Stimulated activated CD8-positive, alpha-beta memory T cell treated with anti-CD3 and anti-CD28 coated beads, Interleukin-15, amount 100 ng/mL, for 48 hours (primary cell): ENCODE results near the gene SLC9C2.
A peak's percentile ranks its signal among the peaks of the same experiment; 100 is the strongest.
"Not testable (repeated sequence)": the region's sequence is repeated elsewhere in the genome, so short reads cannot be mapped to it uniquely, and the experiment has no call there.

Experiments
- DNase-seq, 2 donors: peaks; one replicate each; pipeline ENCODE4 v3.0.0-alpha.2; 2020; ENCODE audit warnings: low read depth in 2 of 2

SLC9C2 gene

DNA sequence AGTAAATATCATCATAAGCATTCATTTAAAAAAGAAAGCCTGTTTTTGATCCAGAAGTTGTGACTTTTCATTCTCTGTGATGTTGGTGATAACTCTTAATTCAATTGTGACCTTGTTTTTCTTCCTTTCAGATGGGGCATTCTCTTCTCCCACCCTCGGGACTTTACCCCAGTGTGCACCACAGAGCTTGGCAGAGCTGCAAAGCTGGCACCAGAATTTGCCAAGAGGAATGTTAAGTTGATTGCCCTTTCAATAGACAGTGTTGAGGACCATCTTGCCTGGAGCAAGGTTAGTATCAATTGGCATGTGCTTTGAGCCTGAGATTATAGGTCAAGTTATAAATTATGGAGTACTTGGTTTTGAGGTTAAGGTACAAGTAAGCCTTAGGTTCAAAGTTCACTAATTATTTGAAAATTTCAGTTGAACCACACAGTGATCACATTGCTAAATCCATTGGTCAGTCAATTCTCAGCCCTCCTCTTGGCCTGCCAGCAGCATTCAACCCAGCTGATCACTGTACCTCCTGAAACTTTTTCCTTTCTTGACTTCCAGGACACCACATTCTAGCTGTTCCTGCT, 121.6 kb downstream of the SLC9C2 start:
- no peak for DNase-seq

DNA sequence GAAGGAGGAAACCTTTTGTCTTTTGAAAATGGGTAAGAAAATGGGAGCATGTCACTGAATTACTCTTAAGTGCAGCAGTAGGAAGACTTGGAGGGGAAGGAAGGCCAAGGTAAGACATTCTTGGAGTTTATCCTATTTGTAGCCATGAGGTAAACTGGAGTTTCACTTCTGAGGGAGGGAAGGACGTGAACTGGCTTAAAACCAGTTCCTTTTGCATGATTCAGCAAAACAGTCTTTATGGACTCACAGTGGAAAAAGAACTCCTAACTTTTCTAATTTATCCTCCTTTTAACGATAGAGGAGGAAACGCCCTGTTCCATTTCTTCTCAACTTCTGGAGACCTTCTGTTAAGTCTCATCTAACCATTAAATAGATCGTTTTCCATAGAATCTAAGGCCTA, 123.2 kb downstream of the SLC9C2 start:
- no peak for DNase-seq

DNA sequence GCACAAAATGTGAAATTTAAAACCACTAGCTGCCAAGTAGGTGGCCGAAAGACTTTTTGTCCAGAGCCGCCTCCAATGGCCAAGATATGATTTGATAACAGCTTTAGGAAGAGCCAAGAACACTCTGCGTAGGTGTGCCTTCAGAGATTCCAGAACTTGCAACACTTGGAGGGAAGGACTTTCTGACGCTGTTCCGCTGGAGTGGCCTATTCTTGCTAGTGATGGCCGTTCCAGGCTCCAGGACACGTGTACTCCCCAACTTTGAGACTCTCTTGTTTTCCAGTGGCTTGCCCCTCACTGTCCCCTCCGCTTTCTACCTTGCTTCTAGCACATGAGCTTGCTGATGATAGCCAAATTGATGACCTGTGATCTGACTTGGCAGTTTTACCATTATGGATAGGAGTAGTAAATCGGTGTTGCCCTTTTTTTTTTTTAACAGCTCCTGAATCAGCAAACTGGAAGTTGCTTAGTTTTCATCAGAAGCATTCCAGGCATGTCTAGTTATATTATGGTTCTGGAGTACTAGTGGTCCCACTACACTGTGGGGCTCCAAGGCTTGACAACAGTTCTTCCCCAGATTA, 124.7 kb downstream of the SLC9C2 start:
- DNase-seq: no peak

DNA sequence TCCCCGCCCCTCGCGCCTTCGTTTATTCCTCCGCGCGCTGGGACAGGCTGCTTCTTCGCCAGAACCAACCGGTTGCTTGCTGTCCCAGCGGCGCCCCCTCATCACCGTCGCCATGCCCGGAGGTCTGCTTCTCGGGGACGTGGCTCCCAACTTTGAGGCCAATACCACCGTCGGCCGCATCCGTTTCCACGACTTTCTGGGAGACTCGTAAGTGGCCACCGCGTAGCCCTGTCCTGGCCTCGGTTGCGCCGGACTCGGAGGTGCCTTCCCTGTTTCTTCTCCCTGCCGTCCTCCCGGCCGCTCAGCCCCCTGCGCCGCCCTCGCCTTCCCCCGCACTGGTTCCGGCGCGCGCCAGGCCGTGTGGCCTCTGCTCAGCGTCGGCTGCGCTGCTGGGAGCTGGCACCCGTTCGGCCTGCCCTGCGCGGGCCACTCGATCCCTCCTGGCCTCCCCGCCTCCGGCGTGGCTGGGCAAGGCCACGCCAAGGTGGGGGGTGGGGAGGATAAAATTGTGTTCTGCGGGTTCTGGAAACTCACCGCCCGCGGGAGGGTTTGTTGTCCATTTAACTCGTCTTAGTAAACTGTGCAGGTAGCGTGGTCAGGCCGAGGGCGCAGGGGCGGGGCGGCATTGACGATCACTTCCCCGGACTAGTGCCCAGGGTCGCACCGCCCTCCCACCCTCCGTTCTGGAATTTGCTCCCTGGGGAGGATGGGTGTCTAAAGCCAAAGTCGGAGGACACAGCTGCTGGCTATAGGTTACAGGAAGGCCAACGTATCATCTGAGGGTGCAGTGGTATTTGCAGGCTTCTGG, 125.4 kb downstream of the SLC9C2 start, which contains the start of gene PRDX6:
Gene PRDX6 (plus strand): TSS at position 50 of the 808 bp plus-strand sequence. CDS start 63 bp downstream, at position 113.
- peak; percentile 74 to 79 for DNase-seq

DNA sequence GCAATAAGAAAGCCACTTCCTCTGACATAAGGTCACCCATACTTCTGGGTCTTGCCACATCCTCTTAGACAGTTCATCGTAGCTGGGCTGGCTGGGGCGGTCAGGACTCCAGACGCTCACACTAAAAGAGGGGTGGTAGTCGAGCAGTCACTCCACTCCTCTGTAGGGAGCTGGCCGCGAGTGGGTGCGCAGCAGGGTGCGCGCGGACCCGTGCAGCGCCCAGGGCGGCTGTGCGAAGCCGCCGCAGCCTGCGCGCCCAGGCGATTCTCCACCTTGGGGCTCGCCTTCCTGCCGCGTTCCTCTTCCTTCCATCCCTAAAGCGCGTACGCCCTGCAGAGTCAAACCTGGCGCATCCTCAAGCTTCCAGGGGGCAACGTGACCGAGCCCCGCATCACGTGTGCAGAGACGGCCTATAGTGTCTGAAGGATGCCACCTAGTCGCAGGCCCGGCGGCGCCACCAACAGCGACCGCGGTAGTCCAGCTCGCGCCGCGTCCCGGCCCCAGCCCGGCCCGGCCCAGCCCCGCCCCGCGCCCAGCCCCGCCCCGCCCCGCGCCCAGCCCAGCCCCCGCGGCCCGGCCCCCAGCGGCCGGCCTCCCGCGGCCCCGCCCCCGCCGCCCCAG, 126.1 kb downstream of the SLC9C2 start:
- peak; percentile 52 to 80 for DNase-seq

DNA sequence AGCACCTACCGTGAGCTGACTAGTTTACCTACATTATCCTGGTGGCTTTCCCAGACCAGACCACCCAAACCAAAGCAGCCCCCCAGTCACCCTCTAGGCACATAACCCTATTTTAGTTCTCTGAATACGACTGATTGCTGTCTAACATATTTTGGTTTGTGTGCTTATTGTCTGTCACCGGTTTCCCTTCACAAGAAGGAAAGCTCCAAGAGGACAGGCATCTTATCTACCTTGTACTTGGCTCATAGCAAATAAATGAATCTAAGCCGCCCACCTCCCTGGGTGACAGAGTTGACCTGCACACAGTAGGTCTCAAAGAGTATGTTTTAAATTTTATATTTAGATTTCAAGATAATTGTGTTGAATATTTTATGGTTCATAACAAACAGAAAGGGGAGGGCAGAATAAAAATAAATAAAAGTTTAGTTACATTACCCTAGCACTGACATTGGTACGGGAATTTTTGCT, 126.6 kb downstream of the SLC9C2 start:
- no peak for DNase-seq

DNA sequence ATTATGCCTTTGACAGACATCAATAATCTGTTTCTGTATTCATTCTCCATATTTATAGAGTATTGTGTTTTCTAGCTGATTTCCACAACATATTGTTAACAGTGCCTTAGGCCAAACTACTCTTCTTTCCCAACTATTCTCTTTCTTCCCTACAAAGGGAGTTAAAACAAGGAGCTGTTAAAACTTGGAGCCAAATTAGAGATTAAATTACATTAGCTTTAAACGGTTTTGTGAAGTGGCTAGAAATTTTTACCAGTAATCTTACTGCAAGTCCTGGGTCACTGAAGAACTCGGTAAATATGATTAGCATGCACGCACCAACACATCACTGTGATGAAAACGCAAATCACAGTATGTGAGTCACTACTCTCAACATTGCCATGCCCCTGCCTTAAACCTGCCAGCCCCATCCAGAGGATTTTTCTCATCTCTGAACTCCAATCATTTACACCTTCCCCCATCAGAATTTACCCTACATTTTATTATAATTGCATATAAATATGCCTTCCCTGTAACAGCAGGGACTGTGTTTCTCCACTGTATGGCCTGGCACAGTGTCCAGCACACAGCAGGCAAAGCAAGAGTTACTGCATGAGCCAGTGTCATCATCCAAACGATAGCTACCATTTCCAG, 127.2 kb downstream of the SLC9C2 start:
- no peak for DNase-seq

DNA sequence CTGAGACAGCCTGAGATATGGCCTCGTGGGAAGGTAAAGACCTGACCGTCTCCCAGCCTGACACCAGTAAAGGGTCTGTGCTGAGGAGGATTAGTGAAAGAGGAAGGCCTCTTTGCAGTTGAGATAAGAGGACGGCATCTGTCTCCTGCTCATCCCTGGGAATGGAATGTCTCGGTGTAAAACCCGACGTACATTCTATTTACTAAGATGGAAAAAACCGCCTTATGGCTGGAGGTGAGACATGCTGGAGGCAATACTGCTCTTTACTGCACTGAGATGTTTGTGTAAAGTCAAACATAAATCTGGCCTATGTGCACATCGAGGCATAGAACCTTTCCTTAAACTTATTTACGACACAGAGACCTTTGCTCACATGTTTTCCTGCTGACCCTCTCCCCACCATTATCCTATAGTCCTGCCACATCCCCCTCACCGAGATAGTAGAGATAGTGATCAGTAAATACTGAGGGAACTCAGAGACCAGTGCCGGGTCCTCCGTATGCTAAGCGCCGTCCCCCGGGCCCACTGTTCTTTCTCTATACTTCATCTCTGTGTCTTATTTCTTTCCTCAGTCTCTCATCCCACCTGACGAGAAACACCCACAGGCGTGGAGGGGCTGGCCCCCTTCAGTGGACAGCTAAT, 128.0 kb downstream of the SLC9C2 start:
- DNase-seq: not testable (repeated sequence)

DNA sequence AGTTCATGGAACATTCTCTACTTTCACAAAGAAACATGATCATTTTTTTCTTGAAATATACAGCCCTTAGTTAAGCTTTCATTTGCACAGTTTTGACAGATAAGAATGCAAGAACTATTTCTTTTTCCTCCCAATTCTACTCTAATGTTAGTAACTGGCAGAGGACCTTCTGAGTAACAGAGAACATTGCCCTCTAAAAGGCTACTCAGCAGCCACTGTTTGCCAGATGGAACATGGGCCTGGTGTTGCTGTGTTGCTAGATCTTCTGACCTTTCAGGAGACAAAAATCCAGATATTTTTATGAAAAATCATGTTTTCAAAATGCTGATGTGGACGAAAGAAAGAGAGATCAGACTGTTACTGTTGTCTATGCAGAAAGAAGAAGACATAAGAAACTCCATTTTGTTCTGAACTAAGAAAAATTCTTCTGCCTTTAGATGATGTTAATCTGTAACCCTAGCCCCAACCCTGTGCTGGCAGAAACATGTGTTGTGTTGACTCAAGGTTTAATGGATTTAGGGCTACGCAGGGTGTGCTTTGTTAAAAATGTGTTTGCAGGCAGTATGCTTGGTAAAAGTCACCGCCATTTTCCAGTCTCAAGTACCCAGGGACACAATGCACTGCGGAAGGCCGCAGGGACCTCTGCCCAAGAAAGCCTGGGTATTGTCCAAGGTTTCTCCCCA, 128.6 kb downstream of the SLC9C2 start:
- DNase-seq: no peak

DNA sequence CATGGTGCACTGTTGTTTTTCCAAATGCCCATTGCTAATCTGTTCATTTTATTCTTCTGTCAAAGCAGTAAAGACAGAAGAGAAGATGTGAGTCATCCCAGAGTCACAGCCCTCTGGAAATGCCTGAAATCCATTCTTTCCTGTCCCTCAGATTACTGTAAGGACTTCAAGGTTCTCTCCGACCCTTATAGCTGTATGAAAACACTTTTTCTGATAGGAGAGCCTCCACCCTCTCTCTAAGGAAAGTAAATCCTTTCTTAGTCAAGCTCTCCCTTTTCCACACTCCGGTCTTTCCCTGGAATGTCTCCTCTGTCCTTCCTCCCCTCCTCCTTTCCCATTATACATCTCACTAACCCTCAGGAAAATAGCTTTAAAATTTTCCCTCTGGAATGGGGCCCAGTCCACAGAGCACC, 129.3 kb downstream of the SLC9C2 start:
- DNase-seq: no peak

DNA sequence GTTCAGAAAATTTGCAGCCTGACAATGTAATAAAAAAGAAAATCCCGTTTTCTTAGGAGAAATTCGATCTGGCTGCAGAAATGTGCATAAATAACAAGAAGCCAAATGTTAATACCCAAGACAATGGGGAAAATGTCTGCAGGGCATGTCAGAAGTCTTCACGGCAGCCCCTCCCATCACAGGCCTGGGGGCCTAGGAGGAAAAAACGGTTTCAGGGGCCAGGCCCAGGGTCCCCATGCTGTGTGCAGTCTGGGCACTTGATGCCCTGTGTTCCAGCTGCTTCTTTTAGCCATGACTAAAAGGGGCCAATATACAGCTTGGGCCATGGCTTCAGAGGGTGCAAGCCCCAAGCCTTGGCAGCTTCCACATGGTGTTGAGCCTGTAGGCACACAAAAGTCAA, 132.3 kb downstream of the SLC9C2 start:
- DNase-seq: no peak

DNA sequence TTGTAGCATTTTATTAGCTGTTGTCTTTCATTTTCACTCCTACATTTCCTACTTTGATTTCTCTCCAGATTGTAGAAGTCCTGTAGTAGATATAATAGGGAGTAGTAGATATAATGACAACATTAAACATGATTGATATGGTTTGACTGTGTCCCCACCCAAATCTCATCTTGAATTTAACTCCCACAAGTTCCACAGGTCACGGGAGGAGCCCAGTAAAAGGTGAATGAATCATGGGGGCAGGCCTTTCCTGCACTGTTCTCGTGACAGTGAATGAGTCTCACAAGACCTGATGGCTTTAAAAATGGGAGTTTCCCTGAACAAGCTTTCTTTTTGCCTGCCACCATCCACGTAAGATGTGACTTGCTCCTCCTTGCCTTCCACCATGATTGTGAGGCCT, 133.2 kb downstream of the SLC9C2 start:
- DNase-seq: no peak

DNA sequence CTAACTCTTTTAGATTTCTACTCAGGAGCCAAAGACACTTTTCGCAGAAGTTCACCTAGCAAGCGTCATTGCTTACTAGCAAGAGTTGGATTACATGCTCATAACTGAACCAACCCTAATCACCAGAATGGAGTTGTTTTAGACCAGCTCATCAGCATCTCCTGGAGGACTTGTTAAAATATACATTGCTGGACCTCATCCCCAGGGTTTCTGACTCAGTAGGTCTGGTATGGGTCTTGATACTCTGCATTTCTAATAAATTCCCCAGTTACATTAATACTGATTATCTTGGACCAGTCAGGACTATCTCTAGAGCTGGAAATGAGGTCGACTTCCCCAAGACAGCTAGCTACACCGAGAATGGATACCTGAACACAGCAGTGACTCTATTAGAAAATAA, 135.4 kb downstream of the SLC9C2 start:
- no peak for DNase-seq

DNA sequence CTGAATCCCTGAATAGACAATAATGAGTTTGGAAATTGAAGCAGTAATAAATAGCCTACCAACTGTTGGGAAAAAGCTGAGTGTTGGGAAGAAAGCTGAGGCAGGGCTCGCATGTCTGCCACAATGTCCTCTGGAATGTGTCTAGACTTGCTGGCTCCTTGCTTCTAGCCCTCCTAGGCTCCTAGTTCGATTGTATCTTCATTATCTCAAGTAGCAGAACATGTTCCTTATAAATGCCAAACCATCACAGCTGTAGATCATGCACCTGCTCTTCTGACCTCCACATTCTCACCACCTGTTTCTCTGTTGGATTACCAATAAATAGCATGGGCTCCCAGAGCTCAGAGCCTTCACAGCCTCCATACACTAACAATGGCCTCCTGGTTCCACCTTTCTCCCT, 138.7 kb downstream of the SLC9C2 start:
- DNase-seq: not testable (repeated sequence)

DNA sequence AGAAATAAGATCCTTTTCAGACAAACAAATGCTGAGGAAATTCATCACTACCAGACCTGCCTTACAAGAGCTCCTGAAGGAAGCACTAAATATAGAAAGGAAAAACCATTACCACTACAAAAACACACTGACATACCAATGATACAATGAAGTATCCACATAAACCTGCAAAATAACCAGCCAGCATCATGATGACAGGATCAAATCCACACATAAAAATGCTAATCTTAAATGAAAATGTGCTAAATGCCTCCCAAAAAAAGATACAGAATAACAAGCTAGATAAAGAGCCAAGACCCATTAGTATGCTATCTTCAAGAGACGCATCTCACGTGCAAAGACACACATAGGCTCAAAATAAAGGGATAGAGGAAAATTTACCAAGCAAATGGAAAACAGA, 140.2 kb downstream of the SLC9C2 start:
- DNase-seq: not testable (repeated sequence)

DNA sequence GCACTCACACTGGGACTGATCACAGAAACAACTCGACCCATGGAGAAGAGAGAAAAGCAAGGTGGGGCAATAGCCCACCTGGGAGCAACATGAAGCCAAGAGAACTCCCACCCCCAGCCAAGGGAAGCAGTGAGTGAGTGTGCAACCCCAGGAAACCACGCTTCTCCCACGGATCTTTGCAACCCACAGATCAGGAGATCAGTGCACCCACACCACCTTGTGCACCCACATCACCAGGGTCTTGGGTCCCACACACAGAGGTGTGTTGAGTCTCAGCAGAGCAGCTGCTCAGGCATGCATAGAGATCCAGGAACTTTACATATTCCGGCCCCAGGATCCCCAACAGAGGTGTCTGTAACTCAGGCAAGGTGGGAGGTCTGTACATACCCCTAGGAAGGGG, 143.0 kb downstream of the SLC9C2 start:
- DNase-seq: no peak

DNA sequence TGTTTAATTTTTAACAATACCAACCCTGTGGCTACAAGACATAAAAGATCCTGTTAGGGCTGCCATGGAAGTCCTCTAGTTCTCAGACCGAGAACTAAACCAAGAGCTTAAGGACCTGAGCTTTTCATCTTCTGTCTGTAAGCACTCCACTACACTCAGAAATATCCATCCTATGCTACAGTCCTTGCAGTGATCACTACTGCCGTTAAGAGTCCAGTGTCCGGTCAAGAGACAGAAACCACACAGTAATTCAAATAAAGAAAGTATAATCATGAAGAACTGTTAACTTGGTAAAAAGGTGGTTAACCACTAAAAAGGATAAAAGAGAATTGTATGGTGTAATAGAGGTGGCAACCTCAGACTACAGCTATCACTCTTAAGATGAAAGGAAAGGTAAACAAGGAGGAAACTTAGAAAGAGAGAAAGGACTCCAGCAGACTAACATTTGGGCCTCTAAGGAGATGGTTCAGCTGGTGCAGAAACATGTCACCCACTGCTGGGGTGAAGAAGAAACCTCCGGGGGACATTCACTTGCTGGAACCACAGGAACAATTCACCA, 147.8 kb downstream of the SLC9C2 start:
- no peak for DNase-seq

DNA sequence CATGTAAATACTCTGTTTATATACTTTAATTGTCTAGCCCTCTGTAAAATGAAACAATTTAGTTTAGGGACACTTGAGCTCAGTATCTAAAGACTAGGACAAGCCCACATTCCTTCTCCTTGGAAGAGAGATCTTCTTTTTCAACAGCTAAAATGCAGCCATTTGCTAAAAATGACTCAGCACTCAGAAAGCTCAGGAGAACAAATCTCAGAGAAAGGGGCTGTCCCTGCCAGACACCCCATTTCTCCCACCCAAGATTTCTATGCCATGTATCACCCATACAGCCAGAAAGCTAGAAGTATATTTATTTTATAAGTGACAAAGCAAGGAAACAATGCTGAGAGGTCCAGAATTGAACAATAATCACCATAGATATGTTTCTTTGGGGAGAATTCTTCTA, 148.9 kb downstream of the SLC9C2 start:
- DNase-seq: no peak

DNA sequence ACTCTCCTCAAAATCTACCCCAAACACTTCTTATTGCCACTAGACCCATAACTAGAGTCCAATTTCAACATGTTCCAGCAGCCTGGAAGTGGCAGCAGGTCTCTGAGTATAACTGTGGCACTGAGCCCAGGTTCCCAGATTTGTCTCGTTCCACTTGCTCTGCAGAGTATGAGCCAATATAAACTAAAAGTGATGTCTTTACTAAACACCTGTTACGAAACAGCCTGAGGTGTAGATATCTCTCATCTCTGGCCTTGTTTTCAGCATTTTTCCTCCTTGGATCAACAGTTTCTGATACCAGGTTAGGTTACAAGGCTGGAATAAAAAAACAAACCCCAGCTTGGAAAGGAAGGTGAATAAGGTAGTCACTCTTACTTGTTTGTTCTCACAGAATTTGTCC, 150.9 kb downstream of the SLC9C2 start:
- DNase-seq: no peak
